Ishikawa (cell line): ENCODE measurements around the gene TSPAN7.

Source experiments
- CEBPB ChIP-seq: IDR thresholded peaks from 2 replicates; pipeline ENCODE4 v1.6.1; 2012
- CREB1 ChIP-seq: IDR thresholded peaks from 2 replicates; pipeline ENCODE4 v1.6.1; 2012; ENCODE audit warnings: low read depth
- EGR1 ChIP-seq: IDR thresholded peaks from 2 replicates; pipeline ENCODE4 v1.6.1; 2012
- EP300 ChIP-seq: IDR thresholded peaks from 2 replicates; pipeline ENCODE4 v1.6.1; 2012; ENCODE audit warnings: borderline replicate concordance
- NFIC ChIP-seq: IDR thresholded peaks from 2 replicates; pipeline ENCODE4 v1.6.1; 2012
- RAD21 ChIP-seq: IDR thresholded peaks from 2 replicates; pipeline ENCODE4 v1.6.1; 2012; ENCODE audit warnings: low read depth
- TAF1 ChIP-seq: IDR thresholded peaks from 2 replicates; pipeline ENCODE4 v1.6.1; 2012; ENCODE audit warnings: low read depth, mild to moderate bottlenecking
- TEAD4 ChIP-seq: IDR thresholded peaks from 2 replicates; pipeline ENCODE4 v1.6.1; 2012
- YY1 ChIP-seq: IDR thresholded peaks from 2 replicates; pipeline ENCODE4 v1.6.1; 2012; ENCODE audit warnings: low read depth
- ZBTB7A ChIP-seq: IDR thresholded peaks from 2 replicates; pipeline ENCODE4 v1.6.1; 2012; ENCODE audit warnings: low read depth
- TF ChIP-seq, protein P1 (sequence below): IDR thresholded peaks from 2 replicates; pipeline ENCODE4 v1.6.1; 2012
- TF ChIP-seq, protein P2 (sequence below): IDR thresholded peaks from 2 replicates; pipeline ENCODE4 v1.6.1; 2012; ENCODE audit warnings: low read depth, mild to moderate bottlenecking
- TF ChIP-seq, protein P3 (sequence below): IDR thresholded peaks from 2 replicates; pipeline ENCODE4 v1.6.1; 2012

DNA sequence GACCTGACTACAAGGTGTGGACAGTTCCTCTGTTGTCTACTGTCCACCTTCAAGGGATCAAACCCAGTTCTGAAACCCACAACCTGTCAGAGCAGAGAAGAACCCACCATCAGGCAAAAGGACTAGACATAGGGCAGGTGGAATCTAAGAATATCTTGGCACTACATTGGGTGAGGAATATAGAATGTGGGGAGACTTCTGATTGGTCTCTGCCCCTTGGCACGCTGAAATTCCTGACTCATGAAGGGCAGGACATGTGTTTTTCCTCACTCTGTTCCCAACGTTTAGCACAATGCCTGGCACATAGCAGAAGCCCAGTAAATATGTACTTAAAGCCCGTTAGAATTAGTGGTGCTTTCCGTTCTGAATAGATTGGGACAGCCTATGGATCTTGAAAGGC, 59.3 kb downstream of the TSPAN7 start:
- TF ChIP-seq NFIC (no peak), YY1 (no peak), CEBPB (no peak), RAD21 (no peak), EGR1 (no peak), TAF1 (no peak), EP300 (no peak), TEAD4 (no peak), ZBTB7A (no peak), CREB1 (no peak)
- TF ChIP-seq, protein P1, sequence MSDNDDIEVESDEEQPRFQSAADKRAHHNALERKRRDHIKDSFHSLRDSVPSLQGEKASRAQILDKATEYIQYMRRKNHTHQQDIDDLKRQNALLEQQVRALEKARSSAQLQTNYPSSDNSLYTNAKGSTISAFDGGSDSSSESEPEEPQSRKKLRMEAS, result no peak
- TF ChIP-seq, protein P2, sequence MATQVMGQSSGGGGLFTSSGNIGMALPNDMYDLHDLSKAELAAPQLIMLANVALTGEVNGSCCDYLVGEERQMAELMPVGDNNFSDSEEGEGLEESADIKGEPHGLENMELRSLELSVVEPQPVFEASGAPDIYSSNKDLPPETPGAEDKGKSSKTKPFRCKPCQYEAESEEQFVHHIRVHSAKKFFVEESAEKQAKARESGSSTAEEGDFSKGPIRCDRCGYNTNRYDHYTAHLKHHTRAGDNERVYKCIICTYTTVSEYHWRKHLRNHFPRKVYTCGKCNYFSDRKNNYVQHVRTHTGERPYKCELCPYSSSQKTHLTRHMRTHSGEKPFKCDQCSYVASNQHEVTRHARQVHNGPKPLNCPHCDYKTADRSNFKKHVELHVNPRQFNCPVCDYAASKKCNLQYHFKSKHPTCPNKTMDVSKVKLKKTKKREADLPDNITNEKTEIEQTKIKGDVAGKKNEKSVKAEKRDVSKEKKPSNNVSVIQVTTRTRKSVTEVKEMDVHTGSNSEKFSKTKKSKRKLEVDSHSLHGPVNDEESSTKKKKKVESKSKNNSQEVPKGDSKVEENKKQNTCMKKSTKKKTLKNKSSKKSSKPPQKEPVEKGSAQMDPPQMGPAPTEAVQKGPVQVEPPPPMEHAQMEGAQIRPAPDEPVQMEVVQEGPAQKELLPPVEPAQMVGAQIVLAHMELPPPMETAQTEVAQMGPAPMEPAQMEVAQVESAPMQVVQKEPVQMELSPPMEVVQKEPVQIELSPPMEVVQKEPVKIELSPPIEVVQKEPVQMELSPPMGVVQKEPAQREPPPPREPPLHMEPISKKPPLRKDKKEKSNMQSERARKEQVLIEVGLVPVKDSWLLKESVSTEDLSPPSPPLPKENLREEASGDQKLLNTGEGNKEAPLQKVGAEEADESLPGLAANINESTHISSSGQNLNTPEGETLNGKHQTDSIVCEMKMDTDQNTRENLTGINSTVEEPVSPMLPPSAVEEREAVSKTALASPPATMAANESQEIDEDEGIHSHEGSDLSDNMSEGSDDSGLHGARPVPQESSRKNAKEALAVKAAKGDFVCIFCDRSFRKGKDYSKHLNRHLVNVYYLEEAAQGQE, result no peak
- TF ChIP-seq, protein P3, sequence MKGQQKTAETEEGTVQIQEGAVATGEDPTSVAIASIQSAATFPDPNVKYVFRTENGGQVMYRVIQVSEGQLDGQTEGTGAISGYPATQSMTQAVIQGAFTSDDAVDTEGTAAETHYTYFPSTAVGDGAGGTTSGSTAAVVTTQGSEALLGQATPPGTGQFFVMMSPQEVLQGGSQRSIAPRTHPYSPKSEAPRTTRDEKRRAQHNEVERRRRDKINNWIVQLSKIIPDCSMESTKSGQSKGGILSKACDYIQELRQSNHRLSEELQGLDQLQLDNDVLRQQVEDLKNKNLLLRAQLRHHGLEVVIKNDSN, result no peak
